ENCODE results near the gene TRPM5. TPM values are rescaled to one million over a fixed set of nuclear protein-coding genes. Genes with fewer than 3 reads are reported as not detected.

TRPM5 gene
- total RNA-seq, 8 experiments from 2014 or later, result 0.05 to 0.23 (median 0.15) TPM; not detected in 2

DNA sequence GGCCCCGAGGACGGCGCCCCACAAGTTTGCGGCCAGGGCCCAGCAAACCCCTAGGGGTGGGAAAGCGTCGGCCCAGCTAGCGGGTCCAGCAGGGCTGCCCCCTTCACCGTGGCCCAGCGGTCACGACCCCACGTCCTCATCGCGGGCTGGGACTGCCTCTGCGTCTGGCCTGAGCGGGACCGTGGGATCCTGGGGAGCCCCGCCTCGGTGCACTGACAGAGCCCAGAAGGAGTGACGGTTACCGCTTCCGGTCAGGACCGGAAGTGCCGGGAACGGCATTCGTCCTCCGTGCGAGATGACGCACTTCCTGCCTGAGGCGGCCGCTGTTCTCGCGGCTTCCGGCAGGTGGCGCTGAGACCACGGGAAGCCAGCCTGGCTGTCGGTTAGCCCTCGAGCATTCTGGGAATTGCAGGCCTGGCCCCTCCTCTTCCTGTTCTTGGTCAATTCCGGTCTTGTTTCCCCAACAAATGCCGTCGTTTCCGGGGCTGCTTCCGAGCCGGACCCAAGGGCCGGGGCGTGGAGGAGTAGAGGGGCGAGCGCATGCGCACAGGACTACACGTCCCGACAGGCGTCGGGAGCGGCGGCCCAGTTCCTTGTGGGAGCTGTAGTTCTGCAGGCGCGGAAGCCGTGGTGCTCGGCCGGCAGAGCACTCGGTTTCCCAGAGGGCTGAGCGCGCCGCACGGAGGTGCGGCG is 44.1 kb downstream of the TRPM5 start, which contains the start of gene TSSC4:
Gene TSSC4, plus strand, starts transcription at position 682 of the 693 bp plus-strand sequence. CDS start 1,884 bp downstream, outside the sequence.
- in situ Hi-C loops (cut with MboI; ENCODE audit: low pct_unique_long_range_greater_than_20kb in 2 of 9, low sequenced_read_pairs in 9 of 9, unreplicated experiment in 9 of 9), result loop anchor here in 6 of 9 experiments (25.0 kb wide), 4 partner anchors 88 to 487 kb away; partner anchors contain the start of genes CDKN1C (in 2 of the 6), C11orf21 (in 1 of the 6) and TSPAN32 (in 1 of the 6)
- ATAC-seq (replicated peaks in 6 of 8), result peak; percentile 83 to 90 (median 88)
- H3K4me3 ChIP-seq, result peak within 1 kb of the TSS; percentile 74 to 98 (median 76)
- H3K4me1 ChIP-seq (replicated peaks in 1 of 2), result peaks cover 15 to 16% of the 10 kb centered on the region in 2 donors
- H3K27ac ChIP-seq, result peak within 1 kb of the TSS; percentile 94 to 98
- 0 to 1% (median 0%) methylated on average over 1 to 17 of the region's 66 CpGs; no CpG with 5 or more reads in 4 of the 10 experiments for WGBS, 10 experiments

DNA sequence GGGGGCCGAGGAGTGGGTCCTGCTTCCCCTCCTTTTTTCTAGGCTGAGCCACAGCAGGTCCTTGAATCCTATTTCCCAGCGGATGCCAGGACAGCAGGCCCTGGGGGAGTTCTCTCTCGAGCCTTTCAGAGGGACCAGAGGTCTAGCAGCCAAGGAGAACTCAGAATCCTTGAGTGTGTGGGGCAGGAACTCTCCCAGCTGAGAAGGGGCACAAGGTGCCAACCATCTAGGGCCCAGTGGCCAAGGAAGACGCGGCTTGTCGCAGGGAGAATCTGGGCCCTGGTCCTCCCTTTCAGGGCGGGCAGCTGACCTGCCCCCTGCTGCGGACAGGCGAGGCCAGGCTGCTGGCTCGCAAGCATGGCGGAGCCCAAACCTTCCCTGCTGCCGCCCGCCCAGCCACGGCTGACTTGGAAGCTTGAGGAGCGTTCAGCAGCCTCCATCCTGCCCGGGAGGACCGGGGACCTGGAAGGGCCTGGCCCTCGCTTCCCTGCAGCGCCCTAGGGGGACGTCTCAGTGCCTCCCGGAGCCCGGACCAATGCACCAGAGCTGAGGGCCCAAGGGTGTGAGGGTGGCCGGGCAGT is 44.7 kb downstream of the TRPM5 start:
- peak overlapping the region; percentile 94 to 98 for H3K27ac ChIP-seq
- H3K4me3 ChIP-seq, result peak overlapping the region; percentile 47 to 98 (median 53)
- ATAC-seq (replicated peaks in 6 of 8), result peak in 3 of 8 experiments; percentile 4 to 16 (median 8)
- H3K4me1 ChIP-seq (replicated peaks in 1 of 2), result peaks cover 15 to 16% of the 10 kb centered on the region in 2 donors
- WGBS, 10 experiments, result 0 to 30% (median 5%) methylated on average over 2 to 3 of the region's 23 CpGs; no CpG with 5 or more reads in 6 of the 10 experiments
- in situ Hi-C loops (cut with MboI; ENCODE audit: low pct_unique_long_range_greater_than_20kb in 2 of 9, low sequenced_read_pairs in 9 of 9, unreplicated experiment in 9 of 9), result loop anchor here in 6 of 9 experiments (25.0 kb wide), 4 partner anchors 87 to 488 kb away; partner anchors contain the start of genes CDKN1C (in 2 of the 6), C11orf21 (in 1 of the 6) and TSPAN32 (in 1 of the 6)

DNA sequence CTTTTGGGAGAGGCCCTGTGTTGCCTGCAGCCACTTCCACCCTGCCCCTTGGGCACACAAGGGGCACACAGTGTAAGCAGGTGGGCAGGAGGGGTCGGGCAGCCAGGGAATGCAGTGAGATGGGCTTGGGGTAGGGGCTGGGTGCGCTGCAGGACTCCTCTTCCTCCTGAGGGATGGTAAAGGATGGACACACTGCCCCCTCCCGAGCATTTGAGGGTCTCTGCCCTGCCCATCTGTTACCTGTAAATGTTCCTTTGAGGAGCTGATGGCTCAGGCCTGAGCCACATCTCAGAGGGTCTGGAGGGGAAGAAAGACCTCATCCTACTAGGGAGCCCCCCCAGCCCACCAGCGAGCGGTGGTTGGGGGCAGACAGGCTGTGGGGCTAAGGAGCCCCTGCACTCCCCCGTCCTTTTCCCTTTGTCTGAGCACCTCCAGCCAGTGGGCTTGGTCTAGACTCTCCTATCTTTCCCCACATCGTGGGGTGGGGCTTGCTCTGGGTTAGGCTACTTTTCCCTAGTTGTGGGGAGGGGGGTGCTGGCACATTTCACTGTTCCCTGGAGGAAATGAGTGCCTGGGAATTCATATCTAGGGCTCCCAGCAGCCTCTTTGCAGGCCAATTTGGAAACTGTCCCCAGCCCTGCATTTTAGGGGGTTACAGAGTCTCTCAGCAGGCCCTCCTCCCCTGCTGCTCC is 45.5 kb downstream of the TRPM5 start:
- Histone ChIP-seq H3K4me3 (peak overlapping the region; percentile 47 to 98 (median 53)), H3K27ac (peak overlapping the region; percentile 94 to 98), H3K4me1 (replicated peaks in 1 of 2) (peaks cover 15 to 16% of the 10 kb centered on the region in 2 donors)
- 25 to 92% methylated on average over 2 of the region's 7 CpGs; no CpG with 5 or more reads in 8 of the 10 experiments for WGBS, 10 experiments
- in situ Hi-C loops (cut with MboI; ENCODE audit: low pct_unique_long_range_greater_than_20kb in 2 of 9, low sequenced_read_pairs in 9 of 9, unreplicated experiment in 9 of 9), result no loop called here
- ATAC-seq (replicated peaks in 6 of 8), result no peak

DNA sequence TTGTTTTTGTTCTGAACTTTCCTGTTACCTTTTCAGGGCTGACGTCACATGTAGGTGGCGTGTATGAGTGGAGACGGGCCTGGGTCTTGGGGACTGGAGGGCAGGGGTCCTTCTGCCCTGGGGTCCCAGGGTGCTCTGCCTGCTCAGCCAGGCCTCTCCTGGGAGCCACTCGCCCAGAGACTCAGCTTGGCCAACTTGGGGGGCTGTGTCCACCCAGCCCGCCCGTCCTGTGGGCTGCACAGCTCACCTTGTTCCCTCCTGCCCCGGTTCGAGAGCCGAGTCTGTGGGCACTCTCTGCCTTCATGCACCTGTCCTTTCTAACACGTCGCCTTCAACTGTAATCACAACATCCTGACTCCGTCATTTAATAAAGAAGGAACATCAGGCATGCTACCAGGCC is 47.3 kb downstream of the TRPM5 start:
- Histone ChIP-seq H3K4me1 (replicated peaks in 1 of 2) (peaks cover 14 to 16% of the 10 kb centered on the region in 2 donors), H3K4me3 (no peak overlapping the region), H3K27ac (no peak overlapping the region)
- 60 to 100% (median 97%) methylated on average over 1 to 6 of the region's 12 CpGs; no CpG with 5 or more reads in 6 of the 10 experiments for WGBS, 10 experiments
- no peak for ATAC-seq (replicated peaks in 6 of 8)
- in situ Hi-C loops (cut with MboI; ENCODE audit: low pct_unique_long_range_greater_than_20kb in 2 of 9, low sequenced_read_pairs in 9 of 9, unreplicated experiment in 9 of 9), result no loop called here

- Histone ChIP-seq H3K4me1 (replicated peaks in 1 of 2) (peaks cover 9 to 11% of the 10 kb centered on the region in 2 donors), H3K27ac (no peak overlapping the region), H3K4me3 (no peak overlapping the region)
- in situ Hi-C loops (cut with MboI; ENCODE audit: low pct_unique_long_range_greater_than_20kb in 2 of 9, low sequenced_read_pairs in 9 of 9, unreplicated experiment in 9 of 9), result no loop called here
- ATAC-seq (replicated peaks in 6 of 8), result no peak
- 83 to 100% (median 100%) methylated on average over 1 to 9 of the region's 26 CpGs; no CpG with 5 or more reads in 6 of the 10 experiments for WGBS, 10 experiments
Observed at GRCh38 chr11:2396471-2396870, 47.8 kb downstream of the TRPM5 start.

GRCh38 chr11:2395856-2396255 is 48.5 kb downstream of the TRPM5 start:
- Histone ChIP-seq H3K27ac (no peak overlapping the region), H3K4me1 (replicated peaks in 1 of 2) (peaks cover 7 to 9% of the 10 kb centered on the region in 2 donors), H3K4me3 (no peak overlapping the region)
- ATAC-seq (replicated peaks in 6 of 8), result no peak
- in situ Hi-C loops (cut with MboI; ENCODE audit: low pct_unique_long_range_greater_than_20kb in 2 of 9, low sequenced_read_pairs in 9 of 9, unreplicated experiment in 9 of 9), result no loop called here
- 67% methylated on average over 3 of the region's 17 CpGs; no CpG with 5 or more reads in 9 of the 10 experiments for WGBS, 10 experiments

GRCh38 chr11:2395211-2395730 is 49.0 kb downstream of the TRPM5 start:
- Histone ChIP-seq H3K4me3 (no peak overlapping the region), H3K4me1 (replicated peaks in 1 of 2) (peaks cover 7 to 9% of the 10 kb centered on the region in 2 donors), H3K27ac (no peak overlapping the region)
- no peak for ATAC-seq (replicated peaks in 6 of 8)
- in situ Hi-C loops (cut with MboI; ENCODE audit: low pct_unique_long_range_greater_than_20kb in 2 of 9, low sequenced_read_pairs in 9 of 9, unreplicated experiment in 9 of 9), result no loop called here
- no CpG with 5 or more reads among the region's 26 CpGs for WGBS, 10 experiments

DNA sequence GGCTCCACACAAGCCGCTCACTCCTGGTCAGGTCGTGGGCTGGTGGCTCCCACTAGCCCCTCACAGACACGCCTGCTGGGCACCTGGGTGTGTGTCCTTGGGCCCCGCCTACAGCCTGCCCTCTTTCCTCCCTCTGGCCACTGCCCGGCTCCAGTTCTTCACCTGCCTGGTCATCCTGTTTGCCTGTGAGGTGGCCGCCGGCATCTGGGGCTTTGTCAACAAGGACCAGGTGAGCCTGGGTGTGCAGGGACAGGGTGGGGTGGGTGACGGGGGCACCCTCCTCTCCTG is 49.6 kb downstream of the TRPM5 start:
- Histone ChIP-seq H3K4me1 (replicated peaks in 1 of 2) (peaks cover 7 to 9% of the 10 kb centered on the region in 2 donors), H3K4me3 (no peak overlapping the region), H3K27ac (no peak overlapping the region)
- 87% methylated on average over 3 of the region's 8 CpGs; no CpG with 5 or more reads in 9 of the 10 experiments for WGBS, 10 experiments
- ATAC-seq (replicated peaks in 6 of 8), result no peak
- in situ Hi-C loops (cut with MboI; ENCODE audit: low pct_unique_long_range_greater_than_20kb in 2 of 9, low sequenced_read_pairs in 9 of 9, unreplicated experiment in 9 of 9), result no loop called here

Other genes starting within 250 kb of the TRPM5 start
- gene ASCL2, start 173.9 kb downstream of the TRPM5 start, total RNA-seq, result under 1 TPM in 5 of 8 experiments, not detected in 3; 0.11 to 0.76 (median 0.45) TPM
- 1 to 10 TPM in 1 of 8 experiments, under 1 TPM in 5, not detected in 2; 0.08 to 1.8 (median 0.38) TPM for gene C11orf21, start 142.6 kb downstream of the TRPM5 start, total RNA-seq
- gene TSPAN32, start 142.5 kb downstream of the TRPM5 start, total RNA-seq, result 1 to 10 TPM in 2 of 8 experiments, under 1 TPM in 6; 0.05 to 1.2 (median 0.53) TPM
- 100 to 1,000 TPM in 4 of 8 experiments, 10 to 100 TPM in 4; 44.8 to 383 (median 165) TPM for gene CD81, start 67.2 kb downstream of the TRPM5 start, total RNA-seq
- 10 to 100 TPM; 34.1 to 51.2 (median 42.6) TPM for gene TSSC4, start 43.8 kb downstream of the TRPM5 start, total RNA-seq
- gene KCNQ1, start 494 bp upstream of the TRPM5 start, total RNA-seq, result under 1 TPM in 6 of 8 experiments, not detected in 2; 0.04 to 0.66 (median 0.20) TPM

All from motor neuron (in vitro differentiated cells).